ENCODE measurements around the gene SPDEF. TPM values are rescaled to one million over a fixed set of nuclear protein-coding genes. Genes with fewer than 3 reads are reported as not detected.

The SPDEF gene
- total and polyA plus RNA-seq, 2 donors (not counting 1 experiment from before 2014, with no cell fraction given): 0.10 TPM; not detected in 1

GRCh38 chr6:34535199-34535598 is 20.9 kb downstream of the SPDEF start:
- POLR2A ChIA-PET: no interaction called here
- H3K4me1 ChIP-seq (ENCODE audit: control insufficient read depth in 2 of 2, insufficient read depth in 2 of 2, low read length in 2 of 2): no peaks in the 10 kb centered on the region
- Mint-ChIP-seq H3K27me3 (no peaks in the 10 kb centered on the region), H3K9me3 (ENCODE audit: insufficient read depth) (no peaks in the 10 kb centered on the region), H3K4me1 (no peaks in the 10 kb centered on the region), H3K4me3 (no peak overlapping the region), H3K27ac (no peak overlapping the region)
- WGBS (ENCODE audit: insufficient coverage): 93% methylated on average over 6 of the region's 6 CpGs
- no peaks in the 10 kb centered on the region for H3K36me3 ChIP-seq (replicated peaks in 1 of 2; ENCODE audit: control extremely low read depth in 1 of 2, control insufficient read depth in 1 of 2, extremely low read depth in 1 of 2, insufficient read depth in 2 of 2, low read length in 1 of 2)
- H3K4me3 ChIP-seq (ENCODE audit: control extremely low read depth in 1 of 5, extremely low read depth in 1 of 5, insufficient read depth in 1 of 5, low read depth in 2 of 5, low read length in 4 of 5): no peak overlapping the region
- H4K20me1 ChIP-seq (ENCODE audit: control insufficient read depth, insufficient read depth, low read length, poor library complexity, severe bottlenecking): no peaks in the 10 kb centered on the region
- H3K27me3 ChIP-seq (replicated peaks in 1 of 4; ENCODE audit: control extremely low read depth in 1 of 4, control insufficient read depth in 3 of 4, insufficient read depth in 4 of 4, low read length in 3 of 4): no peaks in the 10 kb centered on the region
- ATAC-seq (ENCODE audit: low read depth) (no peak), DNase-seq (no peak)
- H3K27ac ChIP-seq (ENCODE audit: low read length in 2 of 2): no peak overlapping the region
- no peaks in the 10 kb centered on the region for H3K79me2 ChIP-seq (ENCODE audit: control insufficient read depth, insufficient read depth, low read length)
- no peak overlapping the region for H3K9ac ChIP-seq (ENCODE audit: low read length)
- H3K4me2 ChIP-seq (replicated peaks; ENCODE audit: low read depth, low read length, poor library complexity, severe bottlenecking): no peak overlapping the region
- intact Hi-C loops (cut with micrococcal nuclease): no loop called here
- TF ChIP-seq CTCF (IDR thresholded peaks at IDR 0.05) (no peak), EZH2 (IDR thresholded peaks at IDR 0.05; ENCODE audit: borderline replicate concordance, insufficient read depth, low read depth, low read length, poor library complexity, severe bottlenecking) (no peak)
- H2AFZ ChIP-seq (ENCODE audit: insufficient read depth, low read depth, low read length, poor library complexity, severe bottlenecking): no peak overlapping the region
- CTCF ChIA-PET: no interaction called here
- no peaks in the 10 kb centered on the region for H3K9me3 ChIP-seq (ENCODE audit: control extremely low read depth in 1 of 3, control insufficient read depth in 2 of 3, insufficient read depth in 1 of 3, low read length in 2 of 3)

- H4K20me1 ChIP-seq (ENCODE audit: control insufficient read depth, insufficient read depth, low read length, poor library complexity, severe bottlenecking): no peaks in the 10 kb centered on the region
- H3K79me2 ChIP-seq (ENCODE audit: control insufficient read depth, insufficient read depth, low read length): no peaks in the 10 kb centered on the region
- H3K27me3 ChIP-seq (replicated peaks in 1 of 4; ENCODE audit: control extremely low read depth in 1 of 4, control insufficient read depth in 3 of 4, insufficient read depth in 4 of 4, low read length in 3 of 4): no peaks in the 10 kb centered on the region
- no peak overlapping the region for H3K4me3 ChIP-seq (ENCODE audit: control extremely low read depth in 1 of 5, extremely low read depth in 1 of 5, insufficient read depth in 1 of 5, low read depth in 2 of 5, low read length in 4 of 5)
- intact Hi-C loops (cut with micrococcal nuclease): no loop called here
- H3K9me3 ChIP-seq (ENCODE audit: control extremely low read depth in 1 of 3, control insufficient read depth in 2 of 3, insufficient read depth in 1 of 3, low read length in 2 of 3): no peaks in the 10 kb centered on the region
- CTCF ChIA-PET: no interaction called here
- no peaks in the 10 kb centered on the region for H3K4me1 Mint-ChIP-seq
- no peak overlapping the region for H2AFZ ChIP-seq (ENCODE audit: insufficient read depth, low read depth, low read length, poor library complexity, severe bottlenecking)
- no peak for DNase-seq
- no peaks in the 10 kb centered on the region for H3K27me3 Mint-ChIP-seq
- H3K27ac ChIP-seq (ENCODE audit: low read length in 2 of 2): no peak overlapping the region
- ATAC-seq (ENCODE audit: low read depth): no peak
- 91% methylated on average over 16 of the region's 16 CpGs for WGBS (ENCODE audit: insufficient coverage)
- no peaks in the 10 kb centered on the region for H3K9me3 Mint-ChIP-seq (ENCODE audit: insufficient read depth)
- H3K4me3 Mint-ChIP-seq: no peak overlapping the region
- no peak overlapping the region for H3K9ac ChIP-seq (ENCODE audit: low read length)
- no peaks in the 10 kb centered on the region for H3K4me1 ChIP-seq (ENCODE audit: control insufficient read depth in 2 of 2, insufficient read depth in 2 of 2, low read length in 2 of 2)
- H3K36me3 ChIP-seq (replicated peaks in 1 of 2; ENCODE audit: control extremely low read depth in 1 of 2, control insufficient read depth in 1 of 2, extremely low read depth in 1 of 2, insufficient read depth in 2 of 2, low read length in 1 of 2): no peaks in the 10 kb centered on the region
- no peak for TF ChIP-seq CTCF (IDR thresholded peaks at IDR 0.05)
- POLR2A ChIA-PET: no interaction called here
- no peak overlapping the region for H3K4me2 ChIP-seq (replicated peaks; ENCODE audit: low read depth, low read length, poor library complexity, severe bottlenecking)
- H3K27ac Mint-ChIP-seq: no peak overlapping the region
These were observed 21.5 kb downstream of the SPDEF start for GRCh38 chr6:34534656-34535055.

Data from B cell (primary cell).